GM12892 (cell line): Measurements from ENCODE around the gene TEX2.

Experiments
- POLR2AphosphoS5 ChIP-seq: IDR thresholded peaks from 2 replicates; pipeline ENCODE4 v1.6.1; 2011; ENCODE audit warnings: low read depth, low read length, control low read depth
- TAF1 ChIP-seq: IDR thresholded peaks from 2 replicates; pipeline ENCODE4 v1.6.1; 2011; ENCODE audit warnings: low read depth, mild to moderate bottlenecking, control low read depth, low read length, borderline replicate concordance

DNA sequence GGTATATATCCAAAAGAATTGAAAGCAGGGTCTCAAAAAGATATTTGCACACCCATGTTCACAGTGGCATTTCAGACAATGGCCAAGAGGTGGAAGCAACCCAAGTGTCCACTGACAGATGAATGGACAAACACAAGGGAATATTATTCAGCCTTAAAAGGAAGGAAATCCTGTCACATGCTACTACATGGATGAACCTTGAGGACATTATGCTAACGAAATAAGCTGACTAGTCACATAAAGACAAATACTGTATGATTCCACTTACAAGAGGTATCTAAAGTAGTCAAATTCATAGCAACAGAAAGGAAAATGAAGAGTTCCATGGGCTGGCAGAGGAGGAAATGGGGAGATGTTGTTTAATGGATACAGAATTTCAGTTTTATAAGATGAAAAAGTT lies 41.4 kb downstream of the TEX2 start:
- no peak for TF ChIP-seq TAF1
- no peak for TF ChIP-seq POLR2AphosphoS5
